Peyer's patch (tissue), 4 donors: Measurements from ENCODE around the gene TM9SF1.

Experiments used
- CTCF ChIP-seq, 6 experiments: fragments of 450-650 bp in 4 of 6; fragments of 200-600 bp in 2 of 6; sonication (generic) in 1 of 6; IDR thresholded peaks; one replicate each; pipeline ENCODE4 v1.5.1; 2017 to 2019; ENCODE audit warnings: antibody characterized with exemption in 6 of 6, mild to moderate bottlenecking in 3 of 6, moderate library complexity in 1 of 6
- POLR2A ChIP-seq, 2 donors: fragments of 450-650 bp; IDR thresholded peaks; one replicate each; pipeline ENCODE4 v1.5.1; 2017; ENCODE audit warnings: antibody characterized with exemption in 2 of 2, mild to moderate bottlenecking in 2 of 2, moderate library complexity in 2 of 2

GRCh38 chr14:24236689-24237462 lies 41.6 kb upstream of the TM9SF1 start:
- no peak for TF ChIP-seq POLR2A (IDR thresholded peaks at IDR 0.05)
- no peak for TF ChIP-seq CTCF (IDR thresholded peaks at IDR 0.05)
